Measurements from ENCODE around the gene RHEB.

DNA sequence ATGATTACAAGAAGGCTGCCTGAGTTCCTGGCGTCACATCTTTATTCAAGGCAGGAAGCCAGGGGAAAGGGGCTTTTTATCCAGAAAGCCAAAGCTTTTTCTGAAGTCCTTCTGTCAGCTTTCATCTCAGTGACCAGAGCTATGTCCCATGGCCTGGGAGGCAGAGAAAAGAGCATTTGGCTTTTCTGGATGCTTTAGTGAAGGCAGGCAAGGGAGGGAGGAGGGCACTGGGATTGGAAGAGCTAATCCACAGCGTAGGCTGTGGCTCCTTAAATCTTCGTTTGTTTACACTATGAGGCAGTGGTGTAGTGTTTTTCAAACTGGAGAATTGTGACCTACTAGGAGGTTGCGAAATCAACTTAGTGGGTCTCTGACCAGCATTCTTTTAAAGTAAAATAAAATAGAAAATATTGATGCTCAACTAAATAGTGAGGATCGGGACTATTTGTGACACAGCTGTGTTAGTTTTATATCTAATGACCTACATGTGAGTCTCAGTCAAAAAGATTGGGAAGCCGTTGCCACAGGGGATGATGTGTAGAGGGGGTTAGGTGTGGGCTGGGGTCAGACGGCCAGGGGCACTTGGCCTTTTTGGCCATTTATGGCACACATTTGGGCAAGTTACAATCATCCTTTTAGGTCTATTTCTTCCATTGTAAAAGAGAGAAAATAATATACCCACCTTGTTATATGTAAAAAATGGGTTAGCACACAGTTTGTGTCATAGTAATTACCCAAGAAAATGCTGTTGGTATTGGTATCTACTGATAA, 93.8 kb downstream of the RHEB start:
- TF ChIP-seq, protein P1, sequence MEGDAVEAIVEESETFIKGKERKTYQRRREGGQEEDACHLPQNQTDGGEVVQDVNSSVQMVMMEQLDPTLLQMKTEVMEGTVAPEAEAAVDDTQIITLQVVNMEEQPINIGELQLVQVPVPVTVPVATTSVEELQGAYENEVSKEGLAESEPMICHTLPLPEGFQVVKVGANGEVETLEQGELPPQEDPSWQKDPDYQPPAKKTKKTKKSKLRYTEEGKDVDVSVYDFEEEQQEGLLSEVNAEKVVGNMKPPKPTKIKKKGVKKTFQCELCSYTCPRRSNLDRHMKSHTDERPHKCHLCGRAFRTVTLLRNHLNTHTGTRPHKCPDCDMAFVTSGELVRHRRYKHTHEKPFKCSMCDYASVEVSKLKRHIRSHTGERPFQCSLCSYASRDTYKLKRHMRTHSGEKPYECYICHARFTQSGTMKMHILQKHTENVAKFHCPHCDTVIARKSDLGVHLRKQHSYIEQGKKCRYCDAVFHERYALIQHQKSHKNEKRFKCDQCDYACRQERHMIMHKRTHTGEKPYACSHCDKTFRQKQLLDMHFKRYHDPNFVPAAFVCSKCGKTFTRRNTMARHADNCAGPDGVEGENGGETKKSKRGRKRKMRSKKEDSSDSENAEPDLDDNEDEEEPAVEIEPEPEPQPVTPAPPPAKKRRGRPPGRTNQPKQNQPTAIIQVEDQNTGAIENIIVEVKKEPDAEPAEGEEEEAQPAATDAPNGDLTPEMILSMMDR (IDR thresholded peaks at IDR 0.05; ENCODE audit: borderline replicate concordance, extremely low read depth, low read length, poor library complexity, severe bottlenecking) = no peak
- TF ChIP-seq EZH2 (IDR thresholded peaks at IDR 0.05; ENCODE audit: borderline replicate concordance, low read depth, low read length, severe bottlenecking) = no peak
